ENCODE data around the gene MED12L. TPM values are rescaled to one million over a fixed set of nuclear protein-coding genes. Genes with fewer than 3 reads are reported as not detected.

The MED12L gene
- total RNA-seq, 1 experiment from 2014 or later = 14.9 TPM

GRCh38 chr3:151297429-151297828 lies 212.0 kb downstream of the MED12L start:
- Histone ChIP-seq H2BK15ac (ENCODE audit: low read depth, low read length) (no peak overlapping the region), H4K5ac (ENCODE audit: insufficient read length, low read depth, low read length) (no peak overlapping the region), H3K23ac (ENCODE audit: insufficient read length, low read depth, low read length) (no peak overlapping the region), H3K27me3 (ENCODE audit: insufficient read depth, low read length) (no peaks in the 10 kb centered on the region), H3K4ac (ENCODE audit: low read depth, low read length) (no peak overlapping the region), H3K18ac (ENCODE audit: insufficient read length, low read depth, low read length) (no peak overlapping the region), H3T11ph (ENCODE audit: low read length) (no peak overlapping the region), H2BK120ac (ENCODE audit: low read depth, low read length, poor library complexity, severe bottlenecking) (no peak overlapping the region), H2BK5ac (ENCODE audit: insufficient read length, low read length) (no peak overlapping the region), H3K27ac (ENCODE audit: insufficient read length, low read depth, low read length) (no peak overlapping the region), H3K9ac (ENCODE audit: extremely low read depth, insufficient read length, low read length) (no peak overlapping the region), H2BK20ac (ENCODE audit: low read depth, low read length, poor library complexity, severe bottlenecking) (no peak overlapping the region), H2BK12ac (ENCODE audit: insufficient read length, low read depth, low read length) (no peak overlapping the region), H3K23me2 (ENCODE audit: insufficient read length, low read depth, low read length, poor library complexity, severe bottlenecking) (no peaks in the 10 kb centered on the region), H2AK5ac (ENCODE audit: insufficient read length, low read length) (no peak overlapping the region), H3K79me1 (ENCODE audit: insufficient read depth, low read depth, low read length, poor library complexity, severe bottlenecking) (no peaks in the 10 kb centered on the region), H3K9me3 (ENCODE audit: control insufficient read depth, low read depth, low read length) (no peaks in the 10 kb centered on the region), H4K20me1 (ENCODE audit: control insufficient read depth, insufficient read depth, insufficient read length) (no peaks in the 10 kb centered on the region), H3K14ac (ENCODE audit: insufficient read depth, low read length) (no peak overlapping the region), H4K91ac (ENCODE audit: insufficient read length, low read depth, low read length) (no peak overlapping the region), H3K79me2 (ENCODE audit: insufficient read depth, low read length) (no peaks in the 10 kb centered on the region), H4K8ac (replicated peaks; ENCODE audit: insufficient read length, low read depth, low read length) (no peak overlapping the region), H3K4me1 (ENCODE audit: insufficient read depth, low read length) (no peaks in the 10 kb centered on the region), H2AFZ (ENCODE audit: low read length) (no peak overlapping the region), H3K56ac (ENCODE audit: insufficient read length, low read depth, low read length) (no peak overlapping the region), H3K4me2 (ENCODE audit: insufficient read depth, insufficient read length, low read length) (no peak overlapping the region)
- H3K36me3 Mint-ChIP-seq (ENCODE audit: insufficient read depth in 1 of 3, low read depth in 3 of 3) = no peaks in the 10 kb centered on the region
- H3K4me3 Mint-ChIP-seq = no peak overlapping the region
- WGBS (ENCODE audit: extremely low coverage, insufficient read length, low lambda C conversion rate) = no CpG with 5 or more reads among the region's 2 CpGs
- peaks cover 8 to 14% of the 10 kb centered on the region in 2 experiments for H3K4me1 Mint-ChIP-seq
- H3K27me3 Mint-ChIP-seq (ENCODE audit: low read depth) = no peaks in the 10 kb centered on the region
- H3K9me3 Mint-ChIP-seq = no peaks in the 10 kb centered on the region
- H3K27ac Mint-ChIP-seq = no peak overlapping the region
- no peak for DNase-seq
- TF ChIP-seq CTCF (conservative IDR thresholded peaks at IDR 0.05) = no peak

Measured in H9 (cell line).